Activated CD8-positive, alpha-beta memory T cell treated with anti-CD3 and anti-CD28 coated beads for 24 hours (primary cell): ENCODE data around the gene MRC2.
"Not testable (repeated sequence)": the region's sequence is repeated elsewhere in the genome, so short reads cannot be mapped to it uniquely, and the experiment has no call there.

Experiments
- DNase-seq: peaks from one replicate; pipeline ENCODE4 v3.0.0-alpha.2; 2020

Gene MRC2

GRCh38 chr17:62612289-62612688 lies 15.2 kb upstream of the MRC2 start:
- DNase-seq, result not testable (repeated sequence)

GRCh38 chr17:62613095-62613494 lies 14.4 kb upstream of the MRC2 start:
- not testable (repeated sequence) for DNase-seq

- DNase-seq, result no peak
Observed at GRCh38 chr17:62614142-62614541, 13.3 kb upstream of the MRC2 start.

- DNase-seq, result no peak
Observed at GRCh38 chr17:62615503-62615902, 12.0 kb upstream of the MRC2 start.

- no peak for DNase-seq
Observed at GRCh38 chr17:62616993-62617893, 10.2 kb upstream of the MRC2 start.

GRCh38 chr17:62617894-62618472 lies 9.5 kb upstream of the MRC2 start:
- no peak for DNase-seq

GRCh38 chr17:62618647-62619416 lies 8.6 kb upstream of the MRC2 start:
- no peak for DNase-seq

GRCh38 chr17:62619417-62620155 lies 7.9 kb upstream of the MRC2 start:
- no peak for DNase-seq

GRCh38 chr17:62621223-62621622 lies 6.2 kb upstream of the MRC2 start:
- no peak for DNase-seq

GRCh38 chr17:62625184-62625869 lies 2.1 kb upstream of the MRC2 start:
- DNase-seq, result no peak

- DNase-seq, result no peak
Observed at GRCh38 chr17:62625870-62626200, 1.6 kb upstream of the MRC2 start.

- DNase-seq, result no peak
Observed at GRCh38 chr17:62626719-62627218, 701 bp upstream of the MRC2 start.

- DNase-seq, result peak; percentile 83
Observed at GRCh38 chr17:62627904-62628633, 599 bp downstream of the MRC2 start.

GRCh38 chr17:62628831-62629555 lies 1.5 kb downstream of the MRC2 start:
- DNase-seq, result no peak

GRCh38 chr17:62629556-62630364 lies 2.3 kb downstream of the MRC2 start:
- no peak for DNase-seq

- DNase-seq, result no peak
Observed at GRCh38 chr17:62630365-62631085, 3.1 kb downstream of the MRC2 start.

GRCh38 chr17:62631086-62631935 lies 3.8 kb downstream of the MRC2 start:
- DNase-seq, result no peak
